Spleen (tissue), 7 donors: ENCODE results near the gene MAFF.

Experiments
- CTCF ChIP-seq, 11 experiments: fragments of 200-600 bp in 7 of 11; fragments of 450-650 bp in 4 of 11; sonication (generic) in 4 of 11; IDR thresholded peaks in 8 of 11; conservative IDR thresholded peaks in 3 of 11; 1 replicate in 7 of 11; 2 replicates in 4 of 11; pipeline versions ENCODE4 v1.4.0 to v1.8.0; 2016 to 2021; ENCODE audit warnings: antibody characterized with exemption in 11 of 11, inconsistent platforms in 4 of 11, mild to moderate bottlenecking in 1 of 11
- POLR2A ChIP-seq, 3 donors: fragments of 450-650 bp; IDR thresholded peaks; one replicate each; pipeline ENCODE4 v1.5.1; 2017; ENCODE audit warnings: antibody characterized with exemption in 3 of 3, mild to moderate bottlenecking in 1 of 3
- POLR2AphosphoS5 ChIP-seq, 3 donors: sonication (generic); formaldehyde crosslinking; IDR thresholded peaks; one replicate each; pipeline ENCODE4 v1.5.1; 2017; ENCODE audit warnings: antibody characterized with exemption in 3 of 3
- donor health status: DM: no; HTN: no; CAD: no; lungs with moderate emphysema.
- donor health status: DM: no; HTN: no; CAD: no.
- donor health status: DM: no; HTN: no; CAD: no.

GRCh38 chr22:38213319-38213989, 11.7 kb downstream of the MAFF start:
- TF ChIP-seq POLR2A (IDR thresholded peaks at IDR 0.05) (no peak), POLR2AphosphoS5 (IDR thresholded peaks at IDR 0.05) (peak in 1 of 3 donors; percentile 7), CTCF (IDR thresholded peaks at IDR 0.05 in 8 of 11, conservative IDR thresholded peaks at IDR 0.05 in 3 of 11) (no peak)
